NCI-H2107 treated with DMSO at 0.1 percent for 48 hours (cell line): Measurements from ENCODE around the gene SEL1L3.

Source experiments
- DNase-seq: peaks from one replicate; lab custom pipeline; 2025; ENCODE audit not compliant: unreplicated experiment; lab: John Stamatoyannopoulos, UW

The SEL1L3 gene

DNA sequence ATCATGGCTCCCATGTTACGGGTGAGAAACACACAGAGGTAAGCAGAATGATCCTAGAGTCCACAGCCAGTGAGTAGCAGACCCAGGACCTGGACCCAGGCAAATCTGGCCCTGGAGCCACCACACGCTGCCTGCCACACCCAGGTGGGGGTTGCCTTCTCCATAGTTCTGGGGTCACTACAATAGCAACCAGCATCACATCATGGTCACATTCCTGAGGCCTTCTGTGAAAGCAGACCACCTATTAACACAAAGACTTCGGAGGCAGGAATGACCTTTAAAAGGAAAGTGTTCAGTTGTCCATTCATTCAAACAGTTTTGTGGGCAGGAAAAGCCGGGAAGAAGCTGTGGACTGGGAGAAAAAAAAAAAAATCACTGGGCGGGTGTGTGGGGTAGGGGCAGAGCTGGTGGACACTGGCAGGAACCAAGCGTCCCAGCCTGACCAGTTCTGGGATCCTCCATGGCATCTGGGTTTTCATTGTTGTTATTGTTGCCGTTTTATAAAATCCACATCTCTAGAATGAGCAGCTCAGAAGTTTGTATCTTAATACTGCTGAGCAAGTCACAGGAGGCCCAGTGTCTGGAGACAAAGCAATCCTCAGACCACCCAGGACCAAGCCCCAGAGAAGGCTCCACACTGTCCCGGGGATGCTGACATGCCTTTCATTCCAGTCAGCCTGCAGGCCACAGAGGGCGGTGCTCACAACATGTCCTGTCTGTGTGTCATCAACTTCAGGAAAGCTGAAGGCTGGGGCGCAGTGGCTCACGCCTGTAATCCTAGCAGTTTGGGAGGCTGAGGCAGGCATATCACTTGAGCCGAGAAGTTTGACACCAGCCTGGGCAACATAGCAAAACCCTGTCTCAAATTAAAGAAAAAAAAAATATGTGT, 67.0 kb downstream of the SEL1L3 start:
- no peak for DNase-seq

DNA sequence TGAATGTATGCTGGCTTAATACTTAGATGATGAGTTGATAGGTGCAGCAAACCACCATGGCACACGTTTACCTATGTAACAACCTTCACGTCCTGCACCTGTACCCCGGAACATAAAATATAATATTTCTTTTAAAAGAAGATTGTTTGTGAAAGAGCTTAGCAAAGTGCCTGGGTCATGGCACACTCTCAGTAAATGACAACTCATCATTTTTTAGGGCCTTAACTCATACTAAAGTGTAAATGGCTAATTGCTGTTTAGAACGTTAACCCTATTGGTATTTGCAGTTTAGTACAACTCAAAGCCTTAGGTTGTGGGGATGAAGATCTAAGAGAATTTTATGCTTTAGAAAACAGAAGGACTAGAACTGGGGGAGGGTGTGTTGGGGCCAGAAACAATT, 67.7 kb downstream of the SEL1L3 start:
- no peak for DNase-seq

DNA sequence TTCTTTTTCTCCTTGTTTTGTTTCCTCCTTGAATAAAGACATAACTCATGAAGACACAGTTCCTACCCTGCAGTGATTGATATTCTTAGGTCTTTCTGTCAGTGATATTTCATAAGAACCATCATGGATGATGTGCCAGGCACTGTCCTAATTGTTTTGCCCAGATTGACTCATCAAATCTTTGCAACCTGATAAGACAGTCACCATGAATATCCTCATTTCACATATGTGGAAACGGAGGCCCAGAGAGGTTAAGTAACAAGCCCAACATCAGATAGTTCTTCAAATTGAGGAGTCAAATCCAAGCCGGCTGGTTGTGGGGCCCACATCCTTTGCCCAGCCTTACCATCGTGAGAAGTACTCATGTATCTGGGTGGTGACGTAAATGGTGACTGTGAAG, 69.9 kb downstream of the SEL1L3 start:
- DNase-seq = no peak

DNA sequence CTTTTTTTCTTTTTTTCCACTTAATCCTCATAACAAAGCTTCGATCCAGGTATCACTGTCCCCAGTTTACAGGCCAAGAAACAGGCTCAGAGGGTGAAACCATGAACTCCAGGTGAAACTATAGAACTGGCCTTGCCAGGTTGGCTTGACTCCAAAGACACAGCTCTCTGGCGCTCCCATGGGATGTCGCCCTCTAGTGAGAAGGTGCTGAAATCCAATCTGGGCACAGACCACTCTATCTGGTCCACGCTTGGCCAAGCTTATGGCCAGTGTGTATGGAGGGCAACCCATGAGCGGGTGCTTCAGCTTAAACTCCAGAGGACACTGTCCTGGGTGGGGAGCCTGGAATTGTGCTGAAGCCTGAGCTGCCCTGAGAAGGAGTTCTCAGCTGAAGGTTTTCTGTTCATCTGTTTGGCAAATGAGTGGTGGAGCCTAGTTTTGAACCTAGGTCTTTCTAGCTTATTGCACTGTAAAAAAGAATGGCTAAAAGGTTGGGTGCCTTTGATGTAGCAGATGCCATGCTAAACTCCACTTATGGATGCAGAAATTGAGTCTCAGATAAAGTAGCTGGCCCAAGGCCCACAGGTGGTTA, 70.5 kb downstream of the SEL1L3 start:
- no peak for DNase-seq

DNA sequence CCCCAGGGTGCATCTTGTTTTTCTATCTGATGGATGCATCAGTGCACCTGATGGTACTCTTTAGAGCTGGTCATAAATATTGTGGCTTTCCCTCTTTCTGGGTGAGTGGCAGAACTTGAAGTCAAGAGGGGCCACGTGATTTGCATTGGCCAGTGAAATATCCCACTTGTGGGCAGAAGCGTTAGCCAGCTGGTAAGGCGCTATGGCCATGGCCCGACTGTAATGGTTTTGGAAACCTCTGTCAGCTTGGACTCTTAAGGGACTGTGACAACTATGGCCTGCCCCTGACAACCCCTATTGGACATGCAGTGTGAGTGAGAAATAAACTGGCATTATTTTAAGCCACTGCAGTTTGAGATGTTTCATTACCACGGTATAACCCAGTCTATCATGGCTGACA, 72.8 kb downstream of the SEL1L3 start:
- no peak for DNase-seq

DNA sequence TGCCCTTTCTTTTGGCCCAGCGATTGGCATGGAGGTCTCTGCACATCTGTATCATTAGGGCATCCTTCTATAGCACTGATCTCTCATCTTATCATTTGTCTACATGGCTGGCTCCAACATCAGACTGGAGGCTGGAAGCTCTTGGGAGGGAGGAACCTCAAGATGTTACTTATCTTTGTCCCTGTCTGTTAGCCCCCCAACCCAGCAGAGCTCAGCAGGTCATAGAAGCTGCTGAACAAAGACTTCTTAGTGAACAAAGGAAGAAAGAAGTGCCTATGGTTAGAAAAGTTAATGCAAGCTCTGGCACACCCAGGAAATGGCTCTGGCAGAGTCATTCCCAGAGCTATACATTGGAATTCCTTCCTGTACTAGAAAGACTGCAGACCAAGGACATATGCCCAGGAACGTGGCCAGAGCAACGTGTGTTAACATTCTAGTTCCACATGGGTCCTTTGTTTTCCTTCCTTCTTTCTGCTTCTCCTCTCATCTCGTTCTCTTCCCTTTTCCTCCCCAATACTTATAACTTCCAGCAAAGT, 74.0 kb downstream of the SEL1L3 start:
- DNase-seq = no peak

DNA sequence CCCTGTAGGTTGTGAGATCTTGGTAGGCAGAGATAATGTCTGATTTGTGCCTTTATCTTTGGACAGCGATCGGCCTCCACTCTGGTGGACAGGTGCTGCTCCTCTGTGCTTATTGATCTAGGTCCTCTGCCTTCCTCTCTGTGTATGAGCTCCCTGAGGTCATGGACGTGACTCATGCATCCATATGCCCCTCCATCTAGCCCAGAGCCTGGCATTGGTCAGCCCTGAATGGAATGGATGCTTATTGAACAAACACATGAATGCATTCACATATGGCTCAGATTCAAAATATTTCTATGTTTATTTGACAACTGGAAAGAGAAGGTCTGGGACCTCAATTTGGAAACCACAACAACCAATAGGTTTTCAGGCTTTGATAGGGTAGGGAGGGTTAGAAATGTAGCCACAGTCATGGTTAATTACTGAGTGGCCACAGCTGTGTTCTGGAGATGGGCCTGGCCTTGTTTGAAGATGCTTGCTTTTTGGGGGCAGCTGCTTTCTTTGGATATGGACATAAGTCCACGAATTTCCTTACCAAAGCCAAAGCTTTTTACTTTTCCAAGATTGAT, 76.2 kb downstream of the SEL1L3 start:
- DNase-seq = no peak

DNA sequence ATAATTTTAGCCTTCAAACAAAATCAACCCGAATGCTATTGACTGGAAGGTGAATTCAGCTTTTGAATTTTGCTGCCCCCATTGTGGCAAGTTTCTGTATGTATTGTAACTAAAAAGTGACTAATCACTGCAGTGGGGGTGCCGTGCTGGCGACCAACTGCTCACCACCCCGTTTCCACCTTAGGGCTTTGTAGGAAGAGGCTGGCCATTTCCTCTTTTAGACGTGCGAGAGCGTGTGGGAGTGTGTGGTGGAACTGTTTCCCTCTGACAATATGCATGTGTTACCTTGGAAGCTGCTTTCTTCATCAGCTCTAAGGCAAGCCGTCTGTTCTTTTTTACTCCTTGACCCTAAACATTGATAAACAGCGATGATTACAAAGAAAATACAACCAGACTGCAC, 78.8 kb downstream of the SEL1L3 start:
- DNase-seq = no peak

DNA sequence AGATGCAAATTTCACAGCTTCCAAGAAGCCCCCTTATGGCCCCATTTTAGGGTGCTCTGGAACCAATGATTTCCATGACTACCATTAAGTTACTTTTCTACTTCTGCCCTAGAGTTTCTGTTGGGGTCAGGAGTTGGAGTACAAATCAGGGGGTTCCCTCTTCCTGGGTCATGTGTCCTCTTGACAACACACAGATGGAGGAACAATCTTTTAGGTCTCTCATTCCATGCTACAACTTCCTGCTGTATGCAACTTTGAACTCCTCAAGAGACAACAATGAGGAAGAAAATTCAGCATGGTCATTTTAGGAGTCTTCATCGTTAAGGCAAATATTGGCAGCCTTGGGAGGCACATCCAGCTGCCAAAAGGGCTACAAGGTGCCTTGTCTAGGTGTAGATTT, 79.7 kb downstream of the SEL1L3 start:
- DNase-seq = no peak

DNA sequence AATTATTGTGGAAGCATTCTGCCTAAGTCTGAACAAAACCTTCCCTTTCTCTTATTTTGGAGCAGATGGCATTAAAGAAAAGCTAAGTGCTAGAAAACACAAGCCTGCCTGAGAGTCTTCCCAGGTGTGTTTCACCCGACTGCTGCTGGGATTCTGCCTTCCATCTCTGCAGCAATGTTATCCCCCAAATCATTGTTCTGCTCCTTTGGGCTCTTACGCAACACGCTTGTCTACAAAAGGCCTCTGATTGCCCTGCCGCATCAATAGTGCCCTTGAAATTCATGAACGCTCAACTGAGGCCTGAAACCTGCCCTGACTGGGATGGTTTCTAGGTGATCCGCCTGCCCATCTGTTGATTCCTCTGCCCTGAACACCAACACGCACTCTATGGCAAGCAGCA, 80.3 kb downstream of the SEL1L3 start:
- no peak for DNase-seq

DNA sequence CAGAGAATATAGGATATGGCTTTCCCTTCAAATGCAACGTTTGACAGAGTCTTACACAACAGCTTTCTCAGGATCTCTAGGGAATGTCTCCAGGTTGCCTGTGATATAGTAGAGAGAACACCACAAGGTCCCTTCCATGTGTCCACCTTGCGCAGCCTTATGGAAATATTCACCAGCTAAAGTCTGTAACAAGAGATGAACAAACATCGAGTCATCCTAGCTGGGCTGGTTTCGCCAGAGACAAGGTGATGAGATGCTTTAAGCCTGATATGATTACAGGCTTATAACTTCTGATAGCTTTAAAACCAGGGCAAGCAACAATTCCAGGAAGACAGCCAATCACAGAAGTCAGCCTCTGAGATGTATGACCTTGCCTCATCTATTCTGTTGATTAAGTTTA, 83.8 kb downstream of the SEL1L3 start:
- no peak for DNase-seq

DNA sequence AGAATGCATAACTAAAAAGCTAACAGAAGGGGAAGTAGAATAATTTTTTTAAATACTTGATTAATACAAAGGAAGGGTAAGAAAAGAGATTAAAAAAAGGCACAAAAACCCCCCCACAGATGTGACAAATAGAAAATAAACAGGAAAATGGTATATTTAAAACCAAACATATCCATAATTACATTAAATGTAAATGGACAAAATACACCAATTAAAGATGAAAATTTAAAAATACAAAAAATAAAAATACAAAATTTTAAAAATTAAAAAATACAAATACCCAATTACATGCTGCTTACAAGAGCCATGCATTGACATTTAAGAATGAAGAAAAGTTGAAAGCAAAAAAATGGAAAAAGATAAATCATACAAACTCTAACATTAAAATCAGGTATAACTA, 86.0 kb downstream of the SEL1L3 start:
- no peak for DNase-seq

DNA sequence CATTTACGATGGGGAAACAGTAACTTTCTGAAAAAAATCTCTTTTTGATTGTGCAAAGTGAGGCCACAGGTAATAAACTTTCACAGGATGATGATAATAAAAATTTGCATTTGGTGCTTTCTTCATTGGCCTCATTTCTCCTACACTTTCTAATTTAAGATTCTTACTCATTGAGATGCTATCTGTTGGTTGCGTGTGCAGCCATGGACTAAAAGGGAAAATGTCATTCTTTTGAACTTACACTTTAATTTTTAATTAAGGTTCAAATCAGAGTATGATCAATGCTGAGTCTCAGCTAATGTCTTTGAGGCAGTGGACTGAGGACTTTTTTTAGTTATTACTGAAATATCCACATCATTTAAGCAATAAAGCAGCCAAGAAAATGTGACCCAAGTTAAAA, 87.6 kb downstream of the SEL1L3 start:
- DNase-seq = no peak

DNA sequence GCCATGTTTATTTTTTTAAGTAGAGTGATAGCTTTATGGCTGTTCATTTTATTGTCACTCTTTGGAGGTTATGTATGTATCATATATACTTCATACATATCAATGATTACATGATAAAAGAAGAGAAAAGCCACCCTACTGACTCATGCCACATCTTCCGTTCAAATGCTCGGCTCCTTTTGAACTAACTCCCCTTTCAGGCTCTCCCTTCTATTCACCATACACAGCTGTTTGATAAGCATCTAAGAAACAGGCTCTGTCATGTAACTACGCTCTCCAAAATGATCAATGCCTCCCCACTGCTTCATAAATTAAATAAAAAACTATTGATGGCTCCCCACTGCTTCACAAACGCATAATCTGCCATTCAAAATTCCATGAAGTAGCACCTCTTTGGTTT, 89.4 kb downstream of the SEL1L3 start:
- DNase-seq = no peak

DNA sequence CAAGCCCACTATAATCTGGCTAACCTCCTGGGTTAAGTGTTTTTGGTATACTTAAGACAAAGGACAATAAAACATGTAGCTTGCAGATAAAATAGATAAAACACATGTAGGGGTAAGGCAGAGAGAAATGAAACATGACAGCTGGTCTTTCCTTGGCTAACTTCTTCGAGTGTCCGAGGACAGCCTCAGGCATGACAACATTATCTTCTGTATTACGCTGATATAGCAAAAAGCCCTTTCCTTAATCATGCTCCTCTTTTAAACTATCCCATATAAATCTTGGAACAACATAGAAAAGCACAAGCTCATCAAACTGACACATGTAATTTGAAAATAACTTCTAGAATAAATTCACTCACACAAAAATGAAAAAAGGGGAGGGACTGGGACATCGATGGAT, 91.1 kb downstream of the SEL1L3 start:
- DNase-seq = no peak

DNA sequence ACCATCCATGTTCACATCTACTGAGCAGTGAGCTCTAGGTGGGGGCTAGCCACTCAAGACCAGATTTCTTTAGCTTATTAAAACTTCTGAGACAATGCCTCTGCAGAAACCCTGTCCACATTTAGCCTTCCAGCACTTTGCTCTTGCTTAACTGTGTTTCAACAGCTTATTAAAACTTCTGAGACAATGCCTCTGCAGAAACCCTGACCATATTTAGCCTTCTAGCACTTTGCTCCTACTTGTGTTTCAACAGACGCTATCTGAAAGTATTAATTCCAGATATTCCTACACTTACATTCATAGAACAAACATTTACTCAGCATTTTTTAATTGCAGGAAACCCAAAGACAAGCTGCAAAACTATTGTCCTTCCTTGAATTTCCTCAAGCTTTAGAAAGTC, 91.9 kb downstream of the SEL1L3 start:
- no peak for DNase-seq

DNA sequence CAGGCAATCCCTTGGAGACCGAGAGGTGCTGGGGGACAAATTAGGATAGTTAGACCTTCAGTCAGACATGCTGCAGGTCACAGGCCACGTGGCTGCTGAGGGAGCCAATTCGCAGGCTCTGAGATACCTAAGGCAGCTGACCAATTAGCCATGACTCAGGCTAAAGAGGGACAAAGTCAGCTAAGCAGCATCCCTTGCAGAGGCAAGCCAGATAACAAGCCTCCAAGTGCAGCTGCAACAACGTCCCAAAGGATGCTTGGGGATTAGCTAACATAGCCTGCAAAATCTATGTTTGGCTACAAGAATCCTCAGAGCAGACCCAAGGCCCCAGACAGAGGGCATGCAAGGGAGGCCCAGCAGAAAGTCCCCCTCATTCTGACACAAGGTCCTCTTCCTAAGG, 93.5 kb downstream of the SEL1L3 start:
- no peak for DNase-seq

DNA sequence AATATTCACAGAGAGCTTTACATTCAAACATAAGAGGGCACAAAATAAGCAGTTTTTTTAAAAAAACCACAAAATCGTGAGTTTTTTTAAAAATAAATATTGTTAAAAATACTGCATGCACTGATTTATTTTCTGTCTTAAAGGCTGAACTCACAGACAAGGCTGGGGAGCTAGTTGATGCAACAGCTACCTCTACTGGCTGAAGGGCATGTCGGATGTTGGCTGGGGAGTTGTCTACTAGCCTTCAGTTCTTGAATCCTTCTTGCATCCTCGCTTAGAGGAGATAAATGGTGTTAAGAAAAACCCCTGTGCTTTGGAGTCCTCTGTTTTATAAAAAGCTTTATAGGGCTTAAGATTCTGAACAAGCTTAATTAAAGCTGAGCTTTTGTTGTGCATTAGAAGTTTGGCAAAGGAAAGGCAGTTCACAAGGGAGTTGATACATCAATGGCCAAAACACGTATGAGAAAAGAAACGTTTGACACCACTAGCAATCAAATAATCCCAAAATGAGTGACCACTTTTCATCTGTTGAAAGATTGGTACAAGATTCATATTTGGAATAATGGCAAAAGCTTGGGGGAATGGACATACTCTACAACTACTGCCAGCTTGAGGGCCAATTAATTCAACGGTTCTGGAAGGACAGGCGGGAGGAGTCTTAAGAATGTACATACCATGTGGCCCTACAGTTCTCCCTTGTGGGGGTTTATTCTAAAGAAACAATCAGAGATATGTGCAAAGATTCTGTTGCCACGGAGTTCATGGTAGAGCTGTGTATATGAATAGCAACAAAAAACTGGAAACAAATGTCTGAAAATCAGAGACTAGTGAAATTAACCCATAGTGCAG, 94.7 kb downstream of the SEL1L3 start:
- peak; percentile 32 for DNase-seq

DNA sequence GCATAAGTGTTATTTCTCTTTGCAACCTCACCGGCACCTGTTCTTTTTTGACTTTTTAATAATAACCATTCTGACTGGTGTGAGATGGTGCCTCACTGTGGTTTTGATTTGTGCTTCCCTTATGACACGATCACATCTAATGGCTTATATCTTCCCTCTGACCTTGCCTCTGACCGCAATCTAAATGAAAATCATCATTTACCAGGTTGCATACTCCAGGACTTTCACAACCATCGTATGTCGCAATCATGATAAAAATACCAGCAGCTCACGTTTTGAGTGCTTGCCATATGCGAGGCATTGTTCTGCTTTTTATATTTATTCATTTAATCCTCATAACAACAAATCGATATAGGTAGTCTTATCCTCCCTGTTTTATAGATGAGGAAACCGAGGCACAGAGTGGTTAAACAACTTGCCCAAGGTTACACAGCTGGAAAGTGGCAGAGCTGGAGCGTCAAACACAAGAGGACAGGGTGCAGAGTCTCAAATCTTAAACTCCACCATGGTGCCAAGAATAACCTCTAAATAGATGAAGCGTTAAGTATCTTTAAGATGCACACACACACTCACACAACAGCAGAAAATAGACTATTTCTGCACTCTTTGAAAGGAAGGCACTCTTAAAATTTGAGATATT, 102.2 kb downstream of the SEL1L3 start:
- DNase-seq = no peak

DNA sequence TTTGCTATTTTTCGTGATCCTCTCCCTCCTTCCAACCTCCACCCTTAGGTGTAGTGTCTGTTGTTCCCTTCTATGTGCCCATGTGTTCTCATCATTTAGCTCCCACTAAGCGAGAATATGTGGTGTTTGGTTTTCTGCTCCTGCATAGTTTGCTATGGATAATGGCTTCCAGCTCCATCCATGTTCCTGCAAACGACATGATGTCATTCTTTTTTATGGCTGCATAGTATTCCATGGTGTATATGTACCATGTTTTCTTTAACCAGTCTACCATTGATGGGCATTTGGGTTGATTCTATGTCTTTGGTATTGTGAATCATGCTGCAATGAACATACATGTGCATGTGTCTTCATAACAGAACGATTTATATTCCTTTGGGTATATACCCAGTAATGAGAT, 102.7 kb downstream of the SEL1L3 start:
- DNase-seq = no peak

DNA sequence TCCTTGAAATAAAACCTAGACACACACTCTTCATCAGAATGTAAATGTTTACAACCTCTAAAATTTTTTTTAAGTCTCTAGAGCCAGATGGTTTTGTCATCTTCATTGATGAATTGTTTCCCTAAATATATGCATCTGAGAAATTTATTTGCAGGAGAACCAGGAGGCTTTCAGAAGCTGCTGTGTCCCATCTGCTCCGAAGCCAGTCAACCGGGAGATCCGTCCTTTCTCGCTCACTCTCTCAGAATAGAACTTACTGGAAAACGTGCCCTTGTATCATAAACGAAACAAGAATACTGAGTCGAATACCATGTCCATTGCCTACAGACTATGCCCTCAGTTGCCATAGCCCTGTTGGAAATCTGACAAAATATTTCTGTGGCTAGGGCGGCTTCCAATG, 103.7 kb downstream of the SEL1L3 start:
- DNase-seq = no peak
